Heart right ventricle (tissue), 16 donors: ENCODE data around the gene CLK2. TPM values are rescaled to one million over a fixed set of nuclear protein-coding genes. Genes with fewer than 3 reads are reported as not detected.
A peak's percentile ranks its signal among the peaks of the same experiment; 100 is the strongest.
"Not testable (repeated sequence)": the region's sequence is repeated elsewhere in the genome, so short reads cannot be mapped to it uniquely, and the experiment has no call there.

Source experiments
- ATAC-seq, 8 donors: fragments of 200-7000 bp; cut with Tn5 transposase; one replicate each; pipeline ENCODE4 v1.9.1; 2020; ENCODE audit warnings: mild to moderate bottlenecking in 8 of 8, moderate library complexity in 8 of 8, moderate number of reproducible peaks in 1 of 8
- DNase-seq, 2 donors: peaks; one replicate each; pipeline ENCODE4 v3.0.0-alpha.2; 2020
- H3K27ac ChIP-seq, 10 donors: fragments of 200-600 bp; sonication (generic) in 2 of 10; one replicate each; pipeline versions ENCODE4 v1.5.0 to v1.8.0; 2020 to 2022; ENCODE audit warnings: mild to moderate bottlenecking in 3 of 10
- H3K27me3 ChIP-seq, 7 donors: fragments of 200-600 bp; one replicate each; pipeline ENCODE4 v1.8.0; 2021 to 2022; ENCODE audit warnings: mild to moderate bottlenecking in 2 of 7
- H3K36me3 ChIP-seq, 9 donors: fragments of 200-600 bp; sonication (generic) in 1 of 9; one replicate each; pipeline versions ENCODE4 v1.5.0 to v1.8.0; 2020 to 2022; ENCODE audit warnings: mild to moderate bottlenecking in 2 of 9
- H3K4me1 ChIP-seq, 9 donors: fragments of 200-600 bp; sonication (generic) in 1 of 9; one replicate each; pipeline versions ENCODE4 v1.5.0 to v1.8.0; 2020 to 2022; ENCODE audit warnings: mild to moderate bottlenecking in 4 of 9
- H3K4me3 ChIP-seq, 10 donors: fragments of 200-600 bp; sonication (generic) in 2 of 10; one replicate each; pipeline versions ENCODE4 v1.5.0 to v1.8.0; 2020 to 2022; ENCODE audit warnings: mild to moderate bottlenecking in 7 of 10, moderate library complexity in 2 of 10
- H3K9me3 ChIP-seq, 11 donors: fragments of 200-600 bp in 10 of 11; sonication (generic) in 2 of 11; one replicate each; pipeline versions ENCODE4 v1.5.0 to v1.8.0; 2013 to 2022; ENCODE audit warnings: mild to moderate bottlenecking in 2 of 11, control low read depth in 1 of 11, moderate library complexity in 1 of 11
- WGBS, 2 donors: extraction: QIAGEN DNeasy Blood & Tissue Kit; methylation state at CpG; one replicate each; pipeline ENCODE4 v1.1.7; 2013; ENCODE audit warnings: inconsistent platforms in 1 of 2; 5-methylcytosine and 5-hydroxymethylcytosine counted together
- intact Hi-C, 10 donors: fragments of 100-400 bp; cut with DNase I; formaldehyde crosslinking; loops; one replicate each; pipeline versions ENCODE4 v1.11.1 to v1.14.2; 2022
- polyA plus RNA-seq, 2 donors: library from polyadenylated mRNA; stranded (reverse); fragments of 200-250 nt; gene quantifications; one replicate each; pipeline ENCODE4 v1.2.3, GENCODE V29; 2013
- total RNA-seq, 10 donors: library from RNA; stranded (reverse); fragmentation: NEBNext Ultra II Directional in 3 of 10; extraction: Animal tissue kit (Norgen Biotek cat#: 25700) in 3 of 10; gene quantifications; one replicate each; pipeline versions ENCODE4 v1.2.1 to v1.2.4, GENCODE V29; 2021 to 2023
- TF ChIP-seq, protein P1 (sequence below), 9 donors: fragments of 200-600 bp; sonication (generic) in 2 of 9; IDR thresholded peaks; one replicate each; pipeline versions ENCODE4 v1.5.0 to v1.8.0; 2021 to 2022; ENCODE audit warnings: antibody characterized with exemption in 9 of 9, mild to moderate bottlenecking in 5 of 9, moderate library complexity in 1 of 9
- donor health status: Arrhythmogenic right ventricular cardiomyopathy.
- donor health status: ischemic (EF 13 %, LVEDD 7.1; RV severe dilation, severe dysfunction).
- donor health status: healthy with polysubstance abuse.
- donor health status: DM: no; HTN: yes; CAD: no.
- donor health status: DM: no; HTN: no; CAD: no.
- donor health status: ischemic (EF 25% LVEDD 6.9; RV normal size, moderate dysfunction).
- donor health status: ischemic (EF 25% LVEDD 5.7; RV mildly dilated, moderate dysfunction).
- donor health status: healthy.
- donor health status: DM: yes; HTN: yes; CAD: no.
- donor health status: Ischemic cardiomyopathy.
- donor health status: ischemic (EF 35%, LVEDD 5.7; RV mildly dilated, moderate dysfunction).
- donor health status: nonischemic (EF 11% LVEDD 7.7; RV severe dilation, severe dysfunction).
- donor health status: DM: yes; HTN: yes; CAD: no.
- donor health status: PGD.
- donor health status: ischemic (EF 29% LVEDD 5.4; RV normal size, mild dysfunction).
- donor health status: nonischemic (EF 23%, LVEDD 6.1; RV moderate dilation, normal function).

The CLK2 gene
- total and polyA plus RNA-seq, 12 donors, result 12.5 to 47.1 (median 18.0) TPM

DNA sequence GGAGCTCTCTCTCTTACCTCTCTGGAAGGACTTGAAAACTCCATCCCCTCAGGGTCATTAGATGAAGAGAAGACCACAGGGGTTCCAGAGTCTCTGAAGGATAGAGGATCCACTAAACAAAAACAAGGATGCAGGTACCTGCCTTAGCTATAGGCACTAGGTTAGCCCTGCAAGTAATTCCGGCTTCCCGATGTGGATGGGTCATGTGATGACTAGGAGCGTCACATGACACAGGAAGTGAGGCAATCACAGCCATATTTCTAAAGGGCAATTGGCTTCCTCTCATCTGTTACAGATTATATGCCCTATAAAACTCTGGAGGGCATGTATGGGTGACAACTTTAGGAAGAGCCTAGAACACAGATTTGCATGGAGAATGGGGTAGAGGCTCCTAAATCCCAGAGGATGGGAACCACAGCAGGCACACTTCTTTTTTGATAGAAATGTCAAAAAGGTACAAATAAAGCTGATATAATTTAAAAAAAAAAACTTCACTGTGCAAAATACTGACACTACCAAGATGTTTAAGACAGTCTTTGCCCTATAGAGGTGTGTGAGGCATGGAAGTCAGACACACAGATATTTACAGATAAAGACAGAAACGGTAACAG, 32.1 kb downstream of the CLK2 start:
- peaks cover 3 to 48% (median 28%) of the 10 kb centered on the region in 9 donors for H3K4me1 ChIP-seq
- no peaks in the 10 kb centered on the region for H3K9me3 ChIP-seq
- H3K4me3 ChIP-seq, result peak overlapping the region in 9 of 10 donors; percentile 27 to 57 (median 48)
- 21 to 22% methylated on average over 4 of the region's 4 CpGs for WGBS, 2 donors
- ATAC-seq (peak in 6 of 8 donors; percentile 21 to 51 (median 36)), DNase-seq (peak in 1 of 2 donors; percentile 80)
- intact Hi-C loops, result loop anchor here in 3 of 10 donors (5.0 kb wide), 1 partner anchor 34 kb away; the partner anchor contains the start of genes MTX1 (in 3 of the 3) and THBS3 (in 3 of the 3)
- H3K27ac ChIP-seq, result peak overlapping the region in 6 of 10 donors; percentile 2 to 71 (median 26)
- TF ChIP-seq, protein P1, sequence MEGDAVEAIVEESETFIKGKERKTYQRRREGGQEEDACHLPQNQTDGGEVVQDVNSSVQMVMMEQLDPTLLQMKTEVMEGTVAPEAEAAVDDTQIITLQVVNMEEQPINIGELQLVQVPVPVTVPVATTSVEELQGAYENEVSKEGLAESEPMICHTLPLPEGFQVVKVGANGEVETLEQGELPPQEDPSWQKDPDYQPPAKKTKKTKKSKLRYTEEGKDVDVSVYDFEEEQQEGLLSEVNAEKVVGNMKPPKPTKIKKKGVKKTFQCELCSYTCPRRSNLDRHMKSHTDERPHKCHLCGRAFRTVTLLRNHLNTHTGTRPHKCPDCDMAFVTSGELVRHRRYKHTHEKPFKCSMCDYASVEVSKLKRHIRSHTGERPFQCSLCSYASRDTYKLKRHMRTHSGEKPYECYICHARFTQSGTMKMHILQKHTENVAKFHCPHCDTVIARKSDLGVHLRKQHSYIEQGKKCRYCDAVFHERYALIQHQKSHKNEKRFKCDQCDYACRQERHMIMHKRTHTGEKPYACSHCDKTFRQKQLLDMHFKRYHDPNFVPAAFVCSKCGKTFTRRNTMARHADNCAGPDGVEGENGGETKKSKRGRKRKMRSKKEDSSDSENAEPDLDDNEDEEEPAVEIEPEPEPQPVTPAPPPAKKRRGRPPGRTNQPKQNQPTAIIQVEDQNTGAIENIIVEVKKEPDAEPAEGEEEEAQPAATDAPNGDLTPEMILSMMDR (IDR thresholded peaks at IDR 0.05), result no peak
- H3K27me3 ChIP-seq, result no peaks in the 10 kb centered on the region
- peaks cover 0 to 34% (median 5%) of the 10 kb centered on the region in 9 donors for H3K36me3 ChIP-seq

- H3K27ac ChIP-seq, result no peak overlapping the region
- ATAC-seq (no peak), DNase-seq (no peak)
- TF ChIP-seq, protein P1 (IDR thresholded peaks at IDR 0.05), result no peak
- intact Hi-C loops, result no loop called here
- H3K36me3 ChIP-seq, result peaks cover 0 to 38% (median 7%) of the 10 kb centered on the region in 9 donors
- H3K4me1 ChIP-seq, result peaks cover 0 to 27% (median 18%) of the 10 kb centered on the region in 9 donors
- H3K9me3 ChIP-seq, result no peaks in the 10 kb centered on the region
- H3K27me3 ChIP-seq, result no peaks in the 10 kb centered on the region
- 70 to 85% methylated on average over 5 of the region's 5 CpGs for WGBS, 2 donors
- no peak overlapping the region for H3K4me3 ChIP-seq
Measured at GRCh38 chr1:155236451-155236850, 36.9 kb downstream of the CLK2 start.

GRCh38 chr1:155235375-155235774, 37.9 kb downstream of the CLK2 start:
- H3K27ac ChIP-seq, intact Hi-C loops, ATAC-seq, H3K9me3 ChIP-seq, DNase-seq, H3K4me3 ChIP-seq, H3K27me3 ChIP-seq: not testable (repeated sequence)
- Histone ChIP-seq H3K36me3 (peaks cover 0 to 38% (median 7%) of the 10 kb centered on the region in 9 donors), H3K4me1 (peaks cover 0 to 21% (median 9%) of the 10 kb centered on the region in 9 donors)
- WGBS, 2 donors, result 88 to 89% methylated on average over 8 to 9 of the region's 9 CpGs

- ATAC-seq, H3K27ac ChIP-seq, intact Hi-C loops, H3K27me3 ChIP-seq, DNase-seq, H3K4me3 ChIP-seq, H3K9me3 ChIP-seq: not testable (repeated sequence)
- Histone ChIP-seq H3K4me1 (peaks cover 0 to 16% (median 0%) of the 10 kb centered on the region in 9 donors), H3K36me3 (peaks cover 0 to 25% (median 7%) of the 10 kb centered on the region in 9 donors)
- WGBS, 2 donors, result 86 to 100% methylated on average over 1 of the region's 5 CpGs
Measured at GRCh38 chr1:155233502-155233901, 39.8 kb downstream of the CLK2 start.

DNA sequence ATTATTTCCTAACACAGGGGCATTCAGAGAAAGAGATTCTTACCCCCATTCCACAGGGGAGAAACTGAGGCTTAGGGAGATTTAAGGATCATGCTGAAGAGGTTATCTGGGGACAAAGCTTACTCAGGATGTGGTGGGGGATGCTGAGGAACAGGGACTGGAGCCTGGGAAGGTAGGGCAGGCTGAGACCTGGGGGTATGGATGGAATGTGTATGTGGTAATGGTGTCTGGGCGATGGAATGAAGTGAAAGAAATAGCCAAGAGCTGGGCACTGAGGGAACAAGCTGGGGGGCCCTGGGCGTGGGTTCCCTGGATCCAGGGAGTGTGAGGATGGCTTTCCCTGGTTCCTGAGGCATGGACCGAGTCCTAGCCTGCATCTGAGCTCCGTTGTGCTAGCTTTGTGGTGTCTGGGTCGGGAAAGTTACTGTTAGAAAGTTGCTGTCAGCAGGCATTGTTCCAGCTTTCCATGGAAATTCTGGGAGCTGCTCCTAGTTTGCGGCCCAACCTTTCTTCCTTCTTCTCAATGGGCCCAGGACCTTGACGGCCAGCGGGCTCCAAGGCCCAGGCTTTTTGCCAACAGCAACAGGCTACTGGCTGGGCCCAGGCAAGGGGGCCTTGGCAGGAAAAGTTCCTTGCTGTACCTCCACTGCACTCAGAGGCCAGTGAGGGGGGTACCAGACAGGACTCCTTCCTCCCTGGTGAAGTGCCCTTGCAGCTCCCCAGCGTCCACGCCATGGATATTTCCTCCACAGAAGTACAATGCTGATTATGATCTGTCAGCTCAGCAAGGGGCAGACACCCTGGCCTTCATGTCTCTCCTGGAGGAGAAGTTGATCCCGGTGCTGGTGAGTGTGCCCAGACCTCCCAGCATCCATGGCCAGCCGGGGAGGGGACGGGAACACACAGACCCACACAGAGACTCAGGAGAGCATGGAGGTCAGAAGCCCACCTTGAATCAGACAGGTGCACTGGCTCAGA, 41.0 kb downstream of the CLK2 start:
- WGBS, 2 donors, result 51 to 60% methylated on average over 13 of the region's 13 CpGs
- H3K4me3 ChIP-seq, H3K27me3 ChIP-seq, H3K9me3 ChIP-seq, intact Hi-C loops: not testable (repeated sequence)
- H3K4me1 ChIP-seq, result peaks cover 0 to 22% (median 6%) of the 10 kb centered on the region in 9 donors
- ATAC-seq, result peak in 4 of 8 donors; percentile 1 to 22 (median 6)
- DNase-seq, result peak in 1 of 2 donors; percentile 74
- H3K27ac ChIP-seq, result peak overlapping the region in 6 of 10 donors; percentile 39 to 65 (median 52)
- H3K36me3 ChIP-seq, result peaks cover 0 to 17% (median 7%) of the 10 kb centered on the region in 9 donors

GRCh38 chr1:155231302-155231701, 42.0 kb downstream of the CLK2 start:
- 77 to 78% methylated on average over 3 of the region's 3 CpGs for WGBS, 2 donors
- peak overlapping the region in 3 of 10 donors; percentile 44 to 65 (median 64) for H3K27ac ChIP-seq
- H3K4me3 ChIP-seq, result not testable (repeated sequence)

More at GRCh38 chr1:155231302-155231701, 42.0 kb downstream of the CLK2 start:
- ATAC-seq, H3K36me3 ChIP-seq, intact Hi-C loops, H3K27me3 ChIP-seq, H3K9me3 ChIP-seq, DNase-seq: not testable (repeated sequence)
- peaks cover 6 to 29% (median 13%) of the 10 kb centered on the region in 9 donors for H3K4me1 ChIP-seq
